Left renal pelvis (tissue), 4 donors: Measurements from ENCODE around the gene GGPS1. TPM values are rescaled to one million over a fixed set of nuclear protein-coding genes. Genes with fewer than 3 reads are reported as not detected.

Source experiments
- polyA plus RNA-seq, 4 donors: library from polyadenylated mRNA; unstranded; fragments of 120-200 nt; gene quantifications; one replicate each; pipeline ENCODE4 v1.2.1, GENCODE V29; 2013; ENCODE audit not compliant: insufficient read length in 4 of 4

GGPS1 gene
- polyA plus RNA-seq, 4 donors = 54.1 to 66.3 (median 61.1) TPM

Other genes starting within 250 kb of the GGPS1 start
- 100 to 1,000 TPM; 160 to 242 (median 210) TPM for gene TOMM20, start 199.7 kb upstream of the GGPS1 start, polyA plus RNA-seq
- 10 to 100 TPM; 56.7 to 90.0 (median 77.7) TPM for gene RBM34, start 167.3 kb upstream of the GGPS1 start, polyA plus RNA-seq
- gene ARID4B, start 391 bp upstream of the GGPS1 start, polyA plus RNA-seq = 10 to 100 TPM; 42.6 to 57.0 (median 49.4) TPM
- 10 to 100 TPM; 46.3 to 68.0 (median 61.1) TPM for gene TBCE, start 38.9 kb downstream of the GGPS1 start, polyA plus RNA-seq
- 10 to 100 TPM; 21.1 to 32.9 (median 24.8) TPM for gene B3GALNT2, start 175.9 kb downstream of the GGPS1 start, polyA plus RNA-seq